Spleen (tissue), 11 donors: ENCODE data around the gene TBC1D25. TPM values are rescaled to one million over a fixed set of nuclear protein-coding genes. Genes with fewer than 3 reads are reported as not detected.

Source experiments
- DNase-seq: peaks from one replicate; pipeline ENCODE4 v3.0.0-alpha.2; 2020
- H3K27ac ChIP-seq, 8 donors: fragments of 200-600 bp; sonication (generic) in 7 of 8; 1 replicate in 4 of 8; 2 replicates in 4 of 8; pipeline versions ENCODE4 v1.5.0 to v1.8.0; 2016 to 2021; ENCODE audit warnings: inconsistent platforms in 4 of 8, mild to moderate bottlenecking in 4 of 8, moderate library complexity in 1 of 8
- H3K27me3 ChIP-seq, 7 donors: fragments of 200-600 bp; sonication (generic) in 6 of 7; replicated peaks in 1 of 7; 1 replicate in 4 of 7; 2 replicates in 3 of 7; pipeline versions ENCODE4 v1.5.0 to v1.8.0; 2016 to 2021; ENCODE audit warnings: inconsistent platforms in 3 of 7, mild to moderate bottlenecking in 1 of 7
- H3K36me3 ChIP-seq, 6 donors: fragments of 200-600 bp; sonication (generic) in 5 of 6; 1 replicate in 4 of 6; 2 replicates in 2 of 6; pipeline versions ENCODE4 v1.5.0 to v1.8.0; 2016 to 2021; ENCODE audit warnings: inconsistent platforms in 2 of 6
- H3K4me1 ChIP-seq, 6 donors: fragments of 200-600 bp; sonication (generic) in 5 of 6; 1 replicate in 3 of 6; 2 replicates in 3 of 6; pipeline versions ENCODE4 v1.5.0 to v1.8.0; 2016 to 2021; ENCODE audit warnings: inconsistent platforms in 3 of 6
- H3K4me3 ChIP-seq, 8 donors: fragments of 200-600 bp; sonication (generic) in 7 of 8; 1 replicate in 4 of 8; 2 replicates in 4 of 8; pipeline versions ENCODE4 v1.5.0 to v1.8.0; 2016 to 2021; ENCODE audit warnings: inconsistent platforms in 4 of 8, mild to moderate bottlenecking in 4 of 8, moderate library complexity in 2 of 8
- H3K9me3 ChIP-seq, 8 donors: fragments of 200-600 bp; sonication (generic) in 7 of 8; 1 replicate in 4 of 8; 2 replicates in 4 of 8; pipeline versions ENCODE4 v1.5.0 to v1.8.0; 2016 to 2021; ENCODE audit warnings: inconsistent platforms in 4 of 8
- CTCF ChIP-seq, 11 experiments: fragments of 200-600 bp in 7 of 11; fragments of 450-650 bp in 4 of 11; sonication (generic) in 4 of 11; IDR thresholded peaks in 8 of 11; conservative IDR thresholded peaks in 3 of 11; 1 replicate in 7 of 11; 2 replicates in 4 of 11; pipeline versions ENCODE4 v1.4.0 to v1.8.0; 2016 to 2021; ENCODE audit warnings: antibody characterized with exemption in 11 of 11, inconsistent platforms in 4 of 11, mild to moderate bottlenecking in 1 of 11
- POLR2A ChIP-seq, 3 donors: fragments of 450-650 bp; IDR thresholded peaks; one replicate each; pipeline ENCODE4 v1.5.1; 2017; ENCODE audit warnings: antibody characterized with exemption in 3 of 3, mild to moderate bottlenecking in 1 of 3
- POLR2AphosphoS5 ChIP-seq, 3 donors: sonication (generic); formaldehyde crosslinking; IDR thresholded peaks; one replicate each; pipeline ENCODE4 v1.5.1; 2017; ENCODE audit warnings: antibody characterized with exemption in 3 of 3
- WGBS, 5 donors: extraction: QIAGEN DNeasy Blood & Tissue Kit in 3 of 5; methylation state at CpG; one replicate each; pipeline versions ENCODE4 v1.1.5 to v1.1.7; 2013 to 2018; 5-methylcytosine and 5-hydroxymethylcytosine counted together
- intact Hi-C: fragments of 100-400 bp; cut with DNase I; formaldehyde crosslinking; loops from one replicate; pipeline ENCODE4 v1.15.0; 2023; ENCODE audit warnings: low total_unique reads
- polyA plus RNA-seq, 3 donors: library from polyadenylated mRNA; stranded (reverse); fragments of 200-250 nt; gene quantifications; one replicate each; pipeline ENCODE4 v1.2.1, GENCODE V29; 2013
- total RNA-seq, 7 donors: library from RNA; depleted of rRNA in 3 of 7; stranded (reverse); fragments of >200 nt in 3 of 7; fragmentation: NEBNext Ultra II Directional in 4 of 7; extraction: Animal tissue kit (Norgen Biotek cat#: 25700) in 4 of 7; gene quantifications; one replicate each; pipeline versions ENCODE4 v1.1.0 to v1.2.1, GENCODE V29; 2016 to 2021
- donor health status: healthy with polysubstance abuse.
- donor health status: DM: no; HTN: no; CAD: no; lungs with moderate emphysema.
- donor health status: DM: no; HTN: no; CAD: no.
- donor health status: Bipolar disorder and iron deficiency.
- donor health status: healthy.
- donor health status: DM: no; HTN: no; CAD: no.
- donor health status: DM: yes; HTN: yes; CAD: no.

TBC1D25 gene
- total and polyA plus RNA-seq, 10 donors, result 4.0 to 19.1 (median 15.5) TPM

GRCh38 chrX:48595929-48596328 lies 56.4 kb downstream of the TBC1D25 start:
- Histone ChIP-seq H3K36me3 (peaks cover 0 to 25% (median 13%) of the 10 kb centered on the region in 6 donors), H3K4me3 (no peak overlapping the region), H3K4me1 (peaks cover 0 to 24% (median 8%) of the 10 kb centered on the region in 6 donors), H3K9me3 (no peaks in the 10 kb centered on the region), H3K27ac (peak overlapping the region in 6 of 8 donors; percentile 13 to 99 (median 96)), H3K27me3 (peaks cover 0 to 6% (median 0%) of the 10 kb centered on the region in 7 donors)
- 36 to 51% (median 43%) methylated on average over 2 of the region's 2 CpGs for WGBS, 5 donors
- TF ChIP-seq POLR2A (IDR thresholded peaks at IDR 0.05) (no peak), CTCF (IDR thresholded peaks at IDR 0.05 in 8 of 11, conservative IDR thresholded peaks at IDR 0.05 in 3 of 11) (no peak), POLR2AphosphoS5 (IDR thresholded peaks at IDR 0.05) (no peak)
- intact Hi-C loops, result no loop called here
- DNase-seq, result no peak

- peaks cover 0 to 41% (median 26%) of the 10 kb centered on the region in 6 donors for H3K36me3 ChIP-seq
- intact Hi-C loops, result no loop called here
- peak; percentile 96 for DNase-seq
- peak within 1 kb of the TSS; percentile 34 to 83 (median 52) for H3K4me3 ChIP-seq
- peak within 1 kb of the TSS; percentile 80 to 99 (median 96) for H3K27ac ChIP-seq
- peak in 1 of 3 donors; percentile 16 for TF ChIP-seq POLR2A (IDR thresholded peaks at IDR 0.05)
- no peak for TF ChIP-seq CTCF (IDR thresholded peaks at IDR 0.05 in 8 of 11, conservative IDR thresholded peaks at IDR 0.05 in 3 of 11)
- peak; percentile 88 to 93 (median 90) for TF ChIP-seq POLR2AphosphoS5 (IDR thresholded peaks at IDR 0.05)
- peaks cover 0 to 6% (median 0%) of the 10 kb centered on the region in 7 donors for H3K27me3 ChIP-seq
- peaks cover 0 to 17% (median 8%) of the 10 kb centered on the region in 6 donors for H3K4me1 ChIP-seq
- H3K9me3 ChIP-seq, result no peaks in the 10 kb centered on the region
- 0 to 38% (median 1%) methylated on average over 14 to 62 of the region's 62 CpGs for WGBS, 5 donors
Observed at GRCh38 chrX:48597353-48598264, 58.1 kb downstream of the TBC1D25 start, which contains the start of gene WDR13. Gene WDR13 (plus strand): TSS chrX:48597492. CDS start chrX:48597997, 505 bp downstream.

GRCh38 chrX:48598614-48599013 lies 59.1 kb downstream of the TBC1D25 start:
- Histone ChIP-seq H3K27me3 (peaks cover 0 to 6% (median 0%) of the 10 kb centered on the region in 7 donors), H3K27ac (peak overlapping the region in 6 of 8 donors; percentile 94 to 99 (median 96)), H3K4me3 (peak overlapping the region in 7 of 8 donors; percentile 45 to 83 (median 54)), H3K9me3 (no peaks in the 10 kb centered on the region), H3K36me3 (peaks cover 0 to 52% (median 28%) of the 10 kb centered on the region in 6 donors), H3K4me1 (peaks cover 0 to 17% (median 8%) of the 10 kb centered on the region in 6 donors)
- TF ChIP-seq POLR2AphosphoS5 (IDR thresholded peaks at IDR 0.05) (no peak), CTCF (IDR thresholded peaks at IDR 0.05 in 8 of 11, conservative IDR thresholded peaks at IDR 0.05 in 3 of 11) (no peak), POLR2A (IDR thresholded peaks at IDR 0.05) (no peak)
- intact Hi-C loops, result no loop called here
- peak; percentile 82 for DNase-seq
- WGBS, 5 donors, result 90 to 96% (median 92%) methylated on average over 20 to 25 of the region's 25 CpGs

- Histone ChIP-seq H3K4me1 (peaks cover 0 to 17% (median 8%) of the 10 kb centered on the region in 6 donors), H3K4me3 (no peak overlapping the region), H3K27me3 (no peaks in the 10 kb centered on the region), H3K36me3 (peaks cover 0 to 59% (median 34%) of the 10 kb centered on the region in 6 donors), H3K27ac (no peak overlapping the region), H3K9me3 (no peaks in the 10 kb centered on the region)
- DNase-seq, result peak; percentile 78
- 88 to 97% (median 93%) methylated on average over 6 to 20 of the region's 20 CpGs for WGBS, 5 donors
- intact Hi-C loops, result no loop called here
- TF ChIP-seq POLR2AphosphoS5 (IDR thresholded peaks at IDR 0.05) (peak in 1 of 3 donors; percentile 20), POLR2A (IDR thresholded peaks at IDR 0.05) (no peak)
Observed at GRCh38 chrX:48599341-48599740, 59.8 kb downstream of the TBC1D25 start.
